Measurements from ENCODE around the gene RUNX1.
"Not testable (repeated sequence)": the region's sequence is repeated elsewhere in the genome, so short reads cannot be mapped to it uniquely, and the experiment has no call there.

The RUNX1 gene

GRCh38 chr21:34973685-34974084 is 75.4 kb downstream of the RUNX1 start:
- Histone ChIP-seq H3K4me1 (ENCODE audit: control insufficient read depth, insufficient read depth, low read length) (no peaks in the 10 kb centered on the region), H3K36me3 (ENCODE audit: insufficient read depth, low read length) (no peaks in the 10 kb centered on the region), H3K9me3 (replicated peaks; ENCODE audit: low read length) (no peaks in the 10 kb centered on the region), H3K4me2 (ENCODE audit: low read length) (no peak overlapping the region), H3K9ac (ENCODE audit: low read depth, low read length) (no peak overlapping the region), H3K27me3 (ENCODE audit: control insufficient read depth, insufficient read depth, low read length) (no peaks in the 10 kb centered on the region), H3K4me3 (ENCODE audit: low read length) (no peak overlapping the region)

GRCh38 chr21:34971656-34972055 is 77.4 kb downstream of the RUNX1 start:
- Histone ChIP-seq H3K9me3 (replicated peaks; ENCODE audit: low read length) (no peaks in the 10 kb centered on the region), H3K27me3 (ENCODE audit: control insufficient read depth, insufficient read depth, low read length) (no peaks in the 10 kb centered on the region), H3K4me2 (ENCODE audit: low read length) (no peak overlapping the region), H3K9ac (ENCODE audit: low read depth, low read length) (no peak overlapping the region), H3K36me3 (ENCODE audit: insufficient read depth, low read length) (no peaks in the 10 kb centered on the region), H3K4me1 (ENCODE audit: control insufficient read depth, insufficient read depth, low read length) (peaks cover 7% of the 10 kb centered on the region), H3K4me3 (ENCODE audit: low read length) (no peak overlapping the region)

DNA sequence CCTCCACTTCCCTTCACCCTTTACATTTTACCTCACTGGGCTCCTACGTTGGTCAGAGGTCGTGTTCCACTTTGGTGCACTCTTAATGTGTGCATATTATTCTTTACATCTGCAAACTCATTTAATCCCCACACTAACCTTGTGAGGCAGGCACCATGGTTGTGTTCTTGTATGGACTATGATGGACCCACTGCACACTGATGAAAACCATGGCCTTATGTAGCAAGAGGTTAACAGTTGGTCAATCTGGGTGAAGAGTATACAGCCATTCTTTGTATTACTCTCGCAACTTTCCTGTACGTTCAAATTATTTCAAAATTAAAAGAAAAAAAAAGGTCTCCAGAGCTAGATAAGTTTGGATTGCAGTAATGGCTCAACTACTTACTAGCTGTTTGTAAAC is 78.5 kb downstream of the RUNX1 start:
- Histone ChIP-seq H3K9me3 (replicated peaks; ENCODE audit: low read length) (no peaks in the 10 kb centered on the region), H3K36me3 (ENCODE audit: insufficient read depth, low read length) (no peaks in the 10 kb centered on the region), H3K27me3 (ENCODE audit: control insufficient read depth, insufficient read depth, low read length) (no peaks in the 10 kb centered on the region), H3K4me3 (ENCODE audit: low read length) (no peak overlapping the region), H3K4me1 (ENCODE audit: control insufficient read depth, insufficient read depth, low read length) (peaks cover 12% of the 10 kb centered on the region), H3K4me2 (ENCODE audit: low read length) (no peak overlapping the region), H3K9ac (ENCODE audit: low read depth, low read length) (no peak overlapping the region)

DNA sequence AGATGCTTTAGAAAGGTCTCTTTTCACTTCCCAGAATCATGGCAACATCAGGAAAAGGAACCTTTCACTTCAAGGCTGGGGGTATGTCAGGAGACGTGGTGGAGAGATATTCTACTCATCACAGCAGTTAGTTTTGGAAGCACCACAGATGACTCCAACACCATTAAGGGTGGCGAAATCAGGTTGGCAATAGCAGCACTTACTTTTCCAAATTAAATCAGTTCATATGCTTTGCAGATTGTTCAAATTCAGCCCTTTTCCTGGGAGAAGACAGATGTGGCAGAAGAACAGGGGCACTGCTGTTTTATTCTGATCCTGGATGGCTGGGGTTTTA is 79.0 kb downstream of the RUNX1 start:
- Histone ChIP-seq H3K9me3 (replicated peaks; ENCODE audit: low read length) (no peaks in the 10 kb centered on the region), H3K4me3 (ENCODE audit: low read length) (no peak overlapping the region), H3K4me1 (ENCODE audit: control insufficient read depth, insufficient read depth, low read length) (peaks cover 16% of the 10 kb centered on the region), H3K4me2 (ENCODE audit: low read length) (no peak overlapping the region), H3K36me3 (ENCODE audit: insufficient read depth, low read length) (no peaks in the 10 kb centered on the region), H3K9ac (ENCODE audit: low read depth, low read length) (no peak overlapping the region), H3K27me3 (ENCODE audit: control insufficient read depth, insufficient read depth, low read length) (no peaks in the 10 kb centered on the region)

- Histone ChIP-seq H3K9me3 (replicated peaks; ENCODE audit: low read length) (no peaks in the 10 kb centered on the region), H3K27me3 (ENCODE audit: control insufficient read depth, insufficient read depth, low read length) (no peaks in the 10 kb centered on the region), H3K9ac (ENCODE audit: low read depth, low read length) (no peak overlapping the region), H3K4me3 (ENCODE audit: low read length) (no peak overlapping the region), H3K36me3 (ENCODE audit: insufficient read depth, low read length) (no peaks in the 10 kb centered on the region), H3K4me1 (ENCODE audit: control insufficient read depth, insufficient read depth, low read length) (peaks cover 21% of the 10 kb centered on the region), H3K4me2 (ENCODE audit: low read length) (no peak overlapping the region)
Observed at GRCh38 chr21:34969423-34970166, 79.5 kb downstream of the RUNX1 start.

GRCh38 chr21:34968414-34969333 is 80.4 kb downstream of the RUNX1 start:
- peaks cover 28% of the 10 kb centered on the region for H3K4me1 ChIP-seq (ENCODE audit: control insufficient read depth, insufficient read depth, low read length)

DNA sequence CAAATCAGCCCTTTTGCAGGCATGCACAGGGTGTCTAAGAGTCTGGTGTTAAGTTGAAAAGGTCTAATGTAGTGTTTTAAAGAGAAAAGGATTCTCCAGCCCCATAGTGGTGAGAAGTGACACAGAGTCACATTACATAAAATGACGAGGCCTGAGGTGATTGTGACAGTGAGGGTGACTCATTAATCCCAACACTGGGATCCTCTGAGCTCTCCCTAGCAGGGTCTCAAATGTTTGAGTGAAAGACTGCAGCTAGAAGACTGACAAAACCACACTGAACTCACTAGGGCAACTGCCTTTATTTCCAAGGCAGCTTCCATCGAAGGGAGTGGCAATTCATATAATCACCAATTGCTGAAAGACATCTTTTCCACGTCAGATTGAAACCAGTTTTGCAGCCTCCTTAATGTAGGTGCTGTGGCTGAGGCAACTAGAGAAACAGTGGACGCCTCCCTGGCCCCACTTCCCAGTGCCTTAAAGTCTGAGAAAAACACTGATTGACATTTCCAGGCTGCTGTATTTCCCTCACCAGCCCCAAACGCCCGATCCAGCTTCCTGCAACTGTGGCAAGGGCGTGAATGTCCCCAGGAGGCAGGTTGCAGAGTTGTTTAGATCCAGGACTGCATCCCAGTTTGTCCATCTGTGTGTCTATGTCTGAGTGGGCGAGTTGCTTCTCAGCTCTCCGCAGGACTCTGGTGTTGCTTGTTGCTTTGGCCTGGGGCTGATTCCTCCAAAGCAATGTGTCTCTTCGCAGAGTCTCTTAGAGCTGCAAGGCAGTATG is 81.4 kb downstream of the RUNX1 start:
- Histone ChIP-seq H3K27me3 (ENCODE audit: control insufficient read depth, insufficient read depth, low read length) (no peaks in the 10 kb centered on the region), H3K9ac (ENCODE audit: low read depth, low read length) (no peak overlapping the region), H3K4me1 (ENCODE audit: control insufficient read depth, insufficient read depth, low read length) (peaks cover 28% of the 10 kb centered on the region), H3K4me3 (ENCODE audit: low read length) (no peak overlapping the region), H3K9me3 (replicated peaks; ENCODE audit: low read length) (no peaks in the 10 kb centered on the region), H3K4me2 (ENCODE audit: low read length) (no peak overlapping the region), H3K36me3 (ENCODE audit: insufficient read depth, low read length) (peaks cover 5% of the 10 kb centered on the region)

More at GRCh38 chr21:34968414-34969333, 80.4 kb downstream of the RUNX1 start:
- Histone ChIP-seq H3K4me3 (ENCODE audit: low read length) (no peak overlapping the region), H3K4me2 (ENCODE audit: low read length) (no peak overlapping the region), H3K27me3 (ENCODE audit: control insufficient read depth, insufficient read depth, low read length) (no peaks in the 10 kb centered on the region), H3K36me3 (ENCODE audit: insufficient read depth, low read length) (no peaks in the 10 kb centered on the region), H3K9me3 (replicated peaks; ENCODE audit: low read length) (no peaks in the 10 kb centered on the region), H3K9ac (ENCODE audit: low read depth, low read length) (no peak overlapping the region)

DNA sequence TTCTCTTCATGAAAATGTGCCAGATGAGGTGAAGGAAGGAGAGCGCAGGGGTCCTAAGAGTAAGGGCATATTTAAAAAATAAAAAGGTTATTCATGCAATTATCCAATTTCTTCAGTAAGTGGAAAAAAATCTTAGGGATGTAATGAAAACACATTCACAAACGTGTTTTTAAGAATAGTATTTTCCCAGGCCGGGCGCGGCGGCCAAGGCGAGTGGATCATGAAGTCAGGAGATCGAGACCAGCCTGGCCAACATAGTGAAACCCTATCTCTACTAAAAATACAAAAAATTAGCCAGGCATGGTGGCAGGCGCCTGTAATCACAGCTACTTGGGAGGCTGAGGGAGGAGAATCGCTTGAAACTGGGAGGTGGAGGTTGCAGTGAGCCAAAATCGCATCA is 82.2 kb downstream of the RUNX1 start:
- H3K4me2 ChIP-seq (ENCODE audit: low read length); H3K9me3 ChIP-seq (replicated peaks; ENCODE audit: low read length); H3K9ac ChIP-seq (ENCODE audit: low read depth, low read length); H3K36me3 ChIP-seq (ENCODE audit: insufficient read depth, low read length); H3K4me3 ChIP-seq (ENCODE audit: low read length); H3K27me3 ChIP-seq (ENCODE audit: control insufficient read depth, insufficient read depth, low read length): not testable (repeated sequence)
- H3K4me1 ChIP-seq (ENCODE audit: control insufficient read depth, insufficient read depth, low read length) = peaks cover 28% of the 10 kb centered on the region

GRCh38 chr21:34965200-34966174 is 83.6 kb downstream of the RUNX1 start:
- no peaks in the 10 kb centered on the region for H3K27me3 ChIP-seq (ENCODE audit: control insufficient read depth, insufficient read depth, low read length)
- peaks cover 5% of the 10 kb centered on the region for H3K36me3 ChIP-seq (ENCODE audit: insufficient read depth, low read length)
- peak overlapping the region; percentile 66 for H3K4me2 ChIP-seq (ENCODE audit: low read length)
- no peaks in the 10 kb centered on the region for H3K9me3 ChIP-seq (replicated peaks; ENCODE audit: low read length)
- peak overlapping the region; percentile 31 for H3K4me3 ChIP-seq (ENCODE audit: low read length)
- H3K9ac ChIP-seq (ENCODE audit: low read depth, low read length) = peak overlapping the region; percentile 30
- H3K4me1 ChIP-seq (ENCODE audit: control insufficient read depth, insufficient read depth, low read length) = peaks cover 28% of the 10 kb centered on the region

DNA sequence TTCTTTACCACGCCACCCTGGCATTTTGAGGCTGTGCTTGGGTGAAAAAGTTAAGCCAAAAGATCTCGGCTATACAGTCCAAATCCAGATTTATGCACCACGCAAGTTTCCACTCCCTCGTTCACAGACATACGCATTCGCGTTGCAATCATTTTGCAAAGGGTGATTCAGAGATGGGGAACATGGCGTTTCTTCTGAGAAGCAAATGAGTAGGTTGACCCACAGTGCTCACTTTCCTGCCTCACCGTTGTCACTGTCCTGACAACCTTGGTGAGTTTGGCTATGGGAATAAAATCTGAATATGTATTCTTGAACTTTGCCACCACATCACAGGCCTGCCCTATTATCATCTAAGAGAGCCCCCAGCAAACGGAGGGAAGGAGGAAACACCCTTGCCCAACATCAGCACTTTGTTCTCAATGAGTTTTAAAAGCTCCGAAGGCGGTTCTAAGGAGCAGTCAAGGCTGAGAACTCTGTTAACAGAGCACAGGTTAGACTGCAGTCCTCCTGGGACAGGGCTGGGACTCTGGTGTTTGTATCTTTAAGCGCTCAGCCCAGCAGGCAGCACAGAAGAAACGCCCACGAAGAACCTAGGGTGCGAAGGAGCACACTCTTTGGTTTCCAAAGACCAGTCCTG is 86.4 kb downstream of the RUNX1 start:
- Histone ChIP-seq H3K4me2 (ENCODE audit: low read length) (no peak overlapping the region), H3K4me3 (ENCODE audit: low read length) (no peak overlapping the region), H3K36me3 (ENCODE audit: insufficient read depth, low read length) (peaks cover 5% of the 10 kb centered on the region), H3K27me3 (ENCODE audit: control insufficient read depth, insufficient read depth, low read length) (no peaks in the 10 kb centered on the region), H3K9me3 (replicated peaks; ENCODE audit: low read length) (no peaks in the 10 kb centered on the region), H3K4me1 (ENCODE audit: control insufficient read depth, insufficient read depth, low read length) (peaks cover 27% of the 10 kb centered on the region), H3K9ac (ENCODE audit: low read depth, low read length) (no peak overlapping the region)

Measured in skeletal muscle satellite cell (primary cell).